GM18499 (cell line): ENCODE measurements around the gene MKLN1.
"Not testable (repeated sequence)": the region's sequence is repeated elsewhere in the genome, so short reads cannot be mapped to it uniquely, and the experiment has no call there.

ENCODE experiments used
- ATAC-seq: cut with Tn5 transposase; IDR thresholded peaks from one replicate; pipeline ENCODE4 v1.9.1; 2021; ENCODE audit warnings: moderate number of reproducible peaks; ENCODE audit not compliant: insufficient read depth, unreplicated experiment

MKLN1 gene

GRCh38 chr7:131385039-131385605 lies 57.4 kb downstream of the MKLN1 start:
- ATAC-seq = no peak

- no peak for ATAC-seq
Measured at GRCh38 chr7:131388126-131388525, 60.5 kb downstream of the MKLN1 start.

DNA sequence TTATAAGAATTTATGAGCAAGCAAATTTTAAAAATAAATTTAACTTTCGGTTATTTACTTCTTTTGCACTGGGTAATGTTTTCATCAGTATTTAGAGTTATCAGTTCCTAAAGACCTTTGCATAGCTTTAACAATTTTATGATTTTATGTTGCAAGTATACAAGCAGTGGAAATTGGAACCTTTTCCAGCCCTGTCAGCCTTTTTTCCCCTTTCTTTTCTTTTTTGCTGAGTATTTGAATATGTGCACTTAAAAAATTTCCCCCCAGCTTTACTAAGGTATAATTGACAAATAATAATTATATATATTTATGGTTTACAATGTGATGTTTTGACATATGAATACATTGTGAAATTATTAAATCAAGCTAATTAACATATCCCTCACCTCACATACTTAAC lies 62.6 kb downstream of the MKLN1 start:
- no peak for ATAC-seq

GRCh38 chr7:131391145-131391544 lies 63.5 kb downstream of the MKLN1 start:
- ATAC-seq = no peak

- no peak for ATAC-seq
Measured at GRCh38 chr7:131400681-131401176, 73.1 kb downstream of the MKLN1 start.

DNA sequence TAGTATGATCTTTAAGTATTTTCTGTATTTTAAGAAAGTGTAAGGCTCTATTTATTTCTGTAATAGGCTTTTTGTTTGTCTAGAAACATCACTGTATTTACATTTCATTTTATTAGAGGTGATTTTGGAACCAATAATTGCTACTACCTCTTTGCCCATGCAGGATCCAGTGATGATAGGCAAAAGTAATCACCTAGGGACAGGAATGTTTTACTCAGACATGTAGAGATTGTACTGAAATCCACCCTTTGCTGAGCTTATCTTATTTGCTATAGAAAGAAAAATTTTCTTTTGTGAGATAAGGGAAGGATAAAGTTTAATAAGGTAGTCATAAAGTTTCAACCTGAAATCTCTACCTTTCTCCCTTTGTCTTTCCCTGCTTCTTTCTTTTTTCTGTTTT lies 73.5 kb downstream of the MKLN1 start:
- ATAC-seq = no peak

GRCh38 chr7:131403322-131403721 lies 75.6 kb downstream of the MKLN1 start:
- no peak for ATAC-seq

- ATAC-seq = no peak
Measured at GRCh38 chr7:131404226-131404911, 76.7 kb downstream of the MKLN1 start.

DNA sequence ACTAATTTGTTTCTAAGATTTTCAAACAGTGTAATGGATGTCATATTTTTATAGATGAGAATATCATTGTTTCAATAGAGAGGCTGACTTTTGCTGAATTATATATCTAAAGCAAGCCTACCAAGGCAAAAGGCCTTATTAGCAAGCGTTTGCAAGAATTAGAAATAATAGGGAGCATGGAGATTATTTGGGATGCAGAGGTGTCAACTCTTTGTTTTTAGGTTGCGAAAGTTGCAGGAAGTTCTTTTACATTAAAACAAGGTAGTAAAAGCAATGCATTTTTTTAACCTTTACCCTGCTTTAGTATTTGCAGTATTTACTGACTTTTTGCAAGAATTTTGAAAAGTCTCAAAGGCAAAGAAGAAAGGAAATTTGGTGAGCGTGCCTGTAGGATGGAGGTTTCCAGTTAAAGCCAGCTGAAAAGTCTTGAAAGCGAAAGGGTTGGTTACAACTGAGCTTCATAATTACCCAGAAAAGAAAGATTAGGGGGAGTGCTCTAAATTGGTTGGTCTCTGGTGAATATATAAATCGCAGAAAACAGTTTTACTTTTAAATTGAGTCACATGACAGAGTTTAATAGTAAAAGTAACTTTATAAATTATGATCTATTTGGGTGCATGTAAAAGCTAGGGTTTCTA lies 81.6 kb downstream of the MKLN1 start:
- ATAC-seq = no peak

GRCh38 chr7:131412031-131412430 lies 84.4 kb downstream of the MKLN1 start:
- ATAC-seq = no peak

DNA sequence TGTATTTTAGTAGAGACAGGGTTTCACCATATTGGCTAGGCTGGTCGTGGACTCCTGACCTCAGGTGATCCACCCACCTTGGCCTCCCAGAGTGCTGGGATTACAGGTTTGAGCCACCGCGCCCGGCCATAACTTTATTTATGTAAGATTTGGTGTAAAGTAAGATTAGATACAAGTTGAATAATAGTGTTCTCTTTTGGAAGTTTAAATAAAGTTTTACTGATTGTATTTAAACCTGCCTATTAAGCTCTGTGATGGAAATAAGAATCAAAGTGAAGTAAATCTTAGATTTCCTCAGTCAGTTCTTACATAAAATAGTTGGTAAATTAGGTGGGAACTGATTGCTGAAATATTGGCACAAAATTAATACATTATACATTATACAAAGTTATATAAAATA lies 86.0 kb downstream of the MKLN1 start:
- ATAC-seq = no peak

DNA sequence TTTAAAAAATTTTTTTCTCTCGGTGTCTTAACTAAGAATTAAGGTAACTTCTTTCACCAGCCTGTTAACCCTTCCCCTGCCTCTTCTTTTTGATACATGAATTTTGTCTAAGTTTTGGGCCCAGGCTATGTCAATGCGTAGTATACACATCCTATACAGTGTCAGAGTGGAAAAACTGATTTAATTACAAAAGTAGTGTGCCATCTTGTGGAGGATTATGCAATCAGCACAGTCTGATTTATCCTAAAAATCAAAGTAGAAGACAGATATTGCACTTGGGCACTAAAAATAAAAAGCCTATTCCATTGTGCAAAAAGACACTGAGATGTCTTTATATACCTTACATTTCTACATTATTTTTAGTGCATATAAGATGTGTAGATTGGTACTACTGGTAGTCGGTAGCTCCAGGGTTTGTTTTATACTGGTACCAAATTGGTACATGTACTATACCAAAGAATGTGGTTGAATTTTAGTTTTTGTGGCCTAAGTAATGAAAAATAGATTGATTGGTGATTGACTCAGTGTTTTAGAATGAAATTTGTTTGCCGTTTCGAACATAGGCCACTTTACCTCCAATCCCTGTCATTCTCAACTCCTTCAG lies 96.6 kb downstream of the MKLN1 start:
- ATAC-seq = no peak

DNA sequence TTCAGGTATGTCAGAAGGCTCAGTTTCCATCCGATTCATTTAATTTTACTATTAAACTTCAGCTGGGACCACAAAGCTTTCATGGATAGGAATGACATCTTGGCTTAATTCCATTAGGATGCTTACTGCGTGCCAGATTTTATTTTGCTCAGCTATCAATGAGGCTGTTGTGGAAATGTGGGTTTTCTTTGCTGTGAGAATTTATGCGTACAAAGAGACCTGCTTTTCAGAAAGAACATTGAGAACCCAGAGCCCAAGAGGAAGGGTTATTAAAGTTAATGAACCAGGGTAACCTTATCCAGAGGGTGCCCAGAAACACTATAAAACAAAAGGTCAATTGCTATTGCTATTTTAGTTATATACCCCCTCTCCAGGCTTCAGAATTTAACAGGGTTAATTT lies 98.3 kb downstream of the MKLN1 start:
- ATAC-seq = no peak

- not testable (repeated sequence) for ATAC-seq
Measured at GRCh38 chr7:131430826-131431225, 103.2 kb downstream of the MKLN1 start.

DNA sequence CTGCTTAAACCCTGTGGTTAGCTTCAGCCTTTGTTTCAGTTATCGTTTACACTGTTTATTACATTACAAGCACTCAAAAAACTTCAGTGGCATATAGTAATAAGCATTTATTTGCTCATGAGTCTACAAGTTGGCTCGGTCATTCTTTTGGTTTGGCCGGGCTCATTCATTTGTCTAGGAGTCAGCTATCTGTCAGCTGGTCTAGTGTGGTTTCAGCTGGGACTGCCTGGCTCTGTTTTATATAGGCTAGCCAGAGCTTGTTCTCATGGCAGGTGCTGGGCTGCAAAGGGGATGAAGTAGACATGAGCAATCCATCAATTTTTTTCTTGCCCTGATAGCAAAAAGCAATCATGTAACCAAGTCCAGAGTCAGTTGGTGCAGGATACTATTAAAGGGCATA lies 103.6 kb downstream of the MKLN1 start:
- ATAC-seq = no peak

GRCh38 chr7:131431756-131432155 lies 104.1 kb downstream of the MKLN1 start:
- ATAC-seq = no peak

DNA sequence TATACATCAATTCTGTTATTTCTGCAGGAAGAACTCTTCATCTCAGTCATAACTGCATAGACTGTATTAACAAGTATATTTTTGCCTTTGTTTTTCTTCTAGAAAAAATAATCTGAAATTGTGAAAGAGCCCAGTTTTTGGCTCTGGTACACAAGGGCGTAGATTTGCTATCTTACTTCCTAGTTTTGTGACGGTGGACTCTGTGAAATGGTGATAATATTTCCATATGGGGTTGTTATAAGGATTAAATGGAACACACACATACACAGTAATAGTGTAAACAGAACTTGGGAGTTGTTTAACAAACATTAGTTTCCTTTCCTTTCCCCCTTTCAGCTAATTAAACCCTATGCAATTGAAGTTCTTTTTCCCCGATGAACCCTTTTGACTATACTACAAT lies 108.7 kb downstream of the MKLN1 start:
- no peak for ATAC-seq

DNA sequence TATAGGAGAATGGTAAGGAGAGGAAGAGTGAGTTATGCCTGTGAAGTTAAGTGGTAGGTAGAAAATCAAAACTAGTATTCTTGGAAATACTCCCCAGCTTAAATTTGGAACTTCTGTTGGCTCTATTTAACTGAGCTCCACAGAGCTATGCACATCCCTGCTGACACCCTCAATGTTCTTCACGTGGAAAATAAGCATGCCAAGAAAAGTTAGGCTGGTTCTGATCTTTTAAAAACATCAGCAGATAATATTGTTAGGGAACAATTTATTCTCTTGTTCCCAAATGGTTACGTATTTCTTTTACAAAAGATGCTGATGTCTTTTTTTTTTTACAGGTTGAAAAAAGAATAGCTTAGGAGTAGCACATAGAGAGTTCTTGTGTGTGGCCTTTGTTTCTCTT lies 111.3 kb downstream of the MKLN1 start:
- ATAC-seq = no peak

DNA sequence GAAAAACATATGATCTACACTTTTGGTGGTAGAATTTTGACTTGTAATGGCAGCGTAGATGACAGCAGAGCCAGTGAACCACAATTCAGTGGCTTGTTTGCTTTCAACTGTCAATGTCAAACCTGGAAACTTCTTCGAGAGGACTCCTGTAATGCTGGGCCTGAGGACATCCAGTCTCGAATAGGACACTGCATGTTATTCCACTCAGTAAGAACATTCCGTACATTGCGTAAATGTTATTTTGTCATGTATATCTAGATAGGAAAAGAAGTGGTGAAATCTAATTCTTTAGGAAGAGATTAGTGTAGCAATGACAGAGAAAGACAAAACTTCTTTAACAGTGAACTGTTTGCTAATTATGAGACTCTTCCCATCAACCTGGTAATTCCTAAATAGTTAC lies 115.8 kb downstream of the MKLN1 start:
- ATAC-seq = no peak

GRCh38 chr7:131444683-131445082 lies 117.0 kb downstream of the MKLN1 start:
- no peak for ATAC-seq

- ATAC-seq = no peak
Measured at GRCh38 chr7:131449373-131449902, 121.8 kb downstream of the MKLN1 start.
